Measurements from ENCODE around the gene DLST. TPM values are rescaled to one million over a fixed set of nuclear protein-coding genes. Genes with fewer than 3 reads are reported as not detected.

The DLST gene
- total and polyA plus RNA-seq, 2 of the 4 experiments (the other 2 are of a cell fraction): 58.6 to 119 TPM

DNA sequence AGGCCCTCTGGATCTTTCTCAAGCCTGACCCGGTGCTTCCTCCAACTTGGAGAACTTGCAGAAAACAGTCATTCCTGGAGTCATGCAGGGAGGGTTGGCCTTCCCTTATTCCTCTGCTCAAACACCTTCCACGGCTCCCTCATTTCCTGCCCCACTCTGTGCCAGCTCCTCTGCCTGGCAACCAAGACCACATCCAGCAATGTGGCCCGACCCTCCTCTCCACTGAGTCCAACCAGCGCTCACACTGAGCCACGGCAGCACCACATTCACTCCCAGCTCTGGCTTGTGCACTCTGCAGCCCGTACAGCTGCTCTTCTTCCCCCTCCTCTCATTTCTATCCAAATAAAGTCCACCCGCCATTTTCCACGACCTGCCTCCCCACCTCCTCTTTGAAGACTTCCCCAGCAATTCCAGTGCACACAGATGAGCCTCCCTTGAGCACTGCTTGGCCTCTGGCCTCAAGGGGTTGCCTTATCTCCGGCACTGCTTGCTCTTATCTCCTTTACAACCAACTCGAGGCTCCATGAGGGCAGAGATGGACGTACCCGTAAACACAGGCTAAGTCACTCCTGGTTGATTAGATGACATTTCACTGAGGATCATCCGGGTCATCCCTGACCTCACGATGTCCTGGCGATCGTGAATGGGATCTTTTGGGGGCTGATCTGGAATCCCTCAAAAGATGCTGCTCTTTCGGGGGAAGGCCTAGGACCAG is 68.3 kb downstream of the DLST start:
- no peak overlapping the region for H3K23ac ChIP-seq (ENCODE audit: low read depth, low read length)
- ChIA-PET POLR2A (ENCODE audit: unreplicated experiment) (no interaction called here), CTCF (no interaction called here)
- DNase-seq (no peak), ATAC-seq (ENCODE audit: low read depth) (no peak)
- no peaks in the 10 kb centered on the region for H4K20me1 ChIP-seq (ENCODE audit: insufficient read depth, low read length)
- no peak overlapping the region for H2AK9ac ChIP-seq (replicated peaks; ENCODE audit: low read depth, low read length, poor library complexity)
- H2BK5ac ChIP-seq (ENCODE audit: low read depth, low read length, poor library complexity, severe bottlenecking): no peak overlapping the region
- no peak overlapping the region for H3K9ac ChIP-seq (ENCODE audit: low read depth, low read length)
- no peak overlapping the region for H4K8ac ChIP-seq (ENCODE audit: low read depth in 2 of 2, low read length in 2 of 2)
- intact Hi-C loops (cut with micrococcal nuclease) (loop anchor here (10.0 kb wide), 1 partner anchor 345 kb away; no protein-coding TSS in a partner anchor), in situ Hi-C loops (cut with MboI; ENCODE audit: low sequenced_read_pairs) (no loop called here), dilution Hi-C loops (cut with HindIII; ENCODE audit: low sequenced_read_pairs, unreplicated experiment) (no loop called here)
- no peak overlapping the region for H2BK120ac ChIP-seq (ENCODE audit: low read depth, low read length)
- no peak overlapping the region for H3K4ac ChIP-seq (ENCODE audit: low read depth, low read length)
- TF ChIP-seq NFE2L2 (IDR thresholded peaks at IDR 0.05; ENCODE audit: low read depth, low read length) (no peak), ELK1 (IDR thresholded peaks at IDR 0.05; ENCODE audit: borderline replicate concordance, low read depth, low read length) (no peak), MAFK (IDR thresholded peaks at IDR 0.05; ENCODE audit: low read depth, low read length) (no peak)
- H3K9me1 ChIP-seq (ENCODE audit: insufficient read depth, low read length): 0 out of 2 replicates have a peak, but pooled peaks cover 6% of the 10 kb centered on the region
- no peaks in the 10 kb centered on the region for H3K36me3 ChIP-seq (ENCODE audit: control insufficient read depth, insufficient read depth, low read length)
- no peaks in the 10 kb centered on the region for H3K79me1 ChIP-seq (ENCODE audit: low read depth in 1 of 2, low read length in 2 of 2)
- no peak overlapping the region for H2BK20ac ChIP-seq (ENCODE audit: low read depth, low read length)
- no peak overlapping the region for H3K4me3 ChIP-seq (ENCODE audit: insufficient read depth, low read depth, low read length)
- H2AFZ ChIP-seq (replicated peaks; ENCODE audit: low read length, poor library complexity): no peak overlapping the region
- H3K56ac ChIP-seq (ENCODE audit: extremely low read depth, insufficient read depth, low read length): no peak overlapping the region
- BruUV-seq (replicated peaks): no TSS peak
- H2BK15ac ChIP-seq (ENCODE audit: low read depth, low read length): no peak overlapping the region
- H3K27ac ChIP-seq (ENCODE audit: insufficient read depth, low read length): no peak overlapping the region
- no peak overlapping the region for H3K14ac ChIP-seq (replicated peaks; ENCODE audit: low read depth, low read length)
- no peak overlapping the region for H4K91ac ChIP-seq (ENCODE audit: insufficient read depth, low read depth, low read length)
- H3K4me1 ChIP-seq (ENCODE audit: control insufficient read depth, insufficient read depth, low read length): peaks cover 12% of the 10 kb centered on the region; the same call in 1 of the 2 replicates
- H3K4me2 ChIP-seq (ENCODE audit: low read depth, low read length): no peak overlapping the region
- H3K18ac ChIP-seq (ENCODE audit: low read depth, low read length): no peak overlapping the region
- H2AK5ac ChIP-seq (ENCODE audit: low read depth, low read length): no peak overlapping the region
- H3K27me3 ChIP-seq (ENCODE audit: control insufficient read depth, insufficient read depth, low read length): peaks cover 2% of the 10 kb centered on the region; the same call in 1 of the 2 replicates
- H4K5ac ChIP-seq (ENCODE audit: low read depth, low read length): no peak overlapping the region
- 63% methylated on average over 8 of the region's 17 CpGs; no CpG with 5 or more reads in 1 of the 2 experiments for WGBS, 2 experiments (ENCODE audit: extremely low coverage in 2 of 2, insufficient read length in 1 of 2)
- no peaks in the 10 kb centered on the region for H3K9me3 ChIP-seq (ENCODE audit: control insufficient read depth, insufficient read depth, low read length)

Data from IMR-90 (cell line).